ENCODE results near the gene COL6A3.

Gene COL6A3

DNA sequence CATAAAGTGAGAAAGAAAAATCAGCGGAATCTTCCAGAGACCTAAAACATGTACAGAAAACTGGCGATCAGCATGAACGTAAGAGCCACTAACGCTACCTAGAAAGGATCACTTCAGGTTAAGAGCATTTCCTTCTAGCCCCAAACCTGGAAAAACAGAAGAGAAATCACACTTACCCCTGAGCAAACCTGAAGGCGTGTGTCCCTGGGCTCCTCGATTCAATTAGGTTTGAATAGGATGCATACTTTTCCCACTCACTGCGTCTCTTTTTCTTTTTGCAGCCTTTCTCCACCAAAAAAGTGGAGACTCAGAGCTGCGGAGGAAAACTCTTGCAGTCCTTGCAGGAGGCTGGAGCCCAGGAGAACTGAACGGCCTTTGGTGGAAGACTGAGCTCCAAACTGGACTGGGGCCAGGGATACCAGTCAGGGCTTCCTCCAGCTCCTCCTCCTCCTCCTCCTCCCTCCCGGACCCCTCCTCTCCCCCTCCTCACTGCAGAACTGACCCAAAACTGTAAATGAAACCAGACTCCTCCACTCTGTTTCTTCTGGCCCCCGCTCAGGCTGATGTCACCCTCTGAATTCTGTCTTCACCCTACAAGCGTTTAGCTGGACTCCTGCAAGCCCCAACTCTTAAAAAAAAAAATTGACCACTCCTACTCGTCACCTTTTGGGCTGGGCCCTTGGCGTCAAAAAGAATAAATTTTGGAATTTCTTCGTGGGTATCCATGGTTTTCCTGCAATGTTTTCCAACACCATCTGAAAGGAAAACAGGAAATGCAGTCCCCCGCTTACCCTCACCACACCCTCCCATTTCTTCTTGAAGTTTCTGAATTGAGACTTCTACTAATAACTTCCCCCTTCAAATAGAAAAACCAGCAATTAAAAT is at the start of gene COL6A3:
TSS of gene COL6A3 (minus strand) at position 388 of the 885 bp plus-strand sequence. CDS start 17,347 bp downstream, outside the sequence.
- no peak for DNase-seq

DNA sequence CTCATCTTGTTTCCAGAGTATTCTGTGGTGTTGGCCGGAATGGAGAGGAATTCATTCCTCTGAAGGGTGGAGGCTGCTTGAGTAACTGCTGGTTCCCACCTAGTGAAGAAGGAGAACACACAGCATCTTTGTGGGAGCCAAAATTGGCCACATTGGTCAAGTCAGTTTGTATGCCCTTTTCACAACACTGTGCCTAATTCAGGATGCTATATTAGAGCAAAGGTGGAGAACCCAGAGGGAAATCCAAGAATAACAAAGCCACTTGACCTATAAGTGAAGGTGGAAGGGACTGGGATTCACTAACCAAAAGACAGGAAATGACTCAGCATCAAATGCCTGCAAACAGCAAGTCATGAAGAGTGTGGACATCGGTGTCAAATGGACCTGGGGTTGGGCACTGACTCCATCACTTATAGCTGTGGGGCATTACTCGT is 45.8 kb upstream of the COL6A3 start:
- DNase-seq, result no peak

- no peak for DNase-seq
Observed at GRCh38 chr2:237459226-237459625, 45.3 kb upstream of the COL6A3 start.

- no peak for DNase-seq
Observed at GRCh38 chr2:237458519-237458918, 44.6 kb upstream of the COL6A3 start.

DNA sequence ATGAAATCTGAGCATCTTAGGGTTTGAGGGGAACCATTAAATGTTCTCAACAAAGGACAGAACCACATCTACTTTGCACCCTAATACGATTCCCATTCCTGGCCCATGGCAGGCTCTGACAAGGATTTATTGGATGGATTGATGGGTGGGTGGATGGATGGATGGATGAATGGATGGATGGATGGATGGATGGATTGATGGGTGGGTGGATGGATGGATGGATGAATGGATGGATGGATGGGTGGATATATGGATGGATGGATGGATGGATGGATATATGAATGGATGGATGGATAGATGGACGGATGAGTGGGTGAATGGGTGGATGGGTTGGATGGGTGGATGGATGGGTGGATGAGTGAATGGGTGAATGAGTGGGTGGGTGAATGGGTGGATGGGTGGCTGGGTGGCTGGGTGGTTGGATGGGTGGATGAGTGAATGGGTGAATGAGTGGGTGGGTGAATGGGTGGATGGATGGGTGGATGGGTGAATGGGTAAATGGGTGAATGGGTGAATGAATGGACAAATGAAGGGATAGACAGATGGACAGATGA is 43.5 kb upstream of the COL6A3 start:
- no peak for DNase-seq

GRCh38 chr2:237456200-237456843 is 42.4 kb upstream of the COL6A3 start:
- DNase-seq, result no peak

DNA sequence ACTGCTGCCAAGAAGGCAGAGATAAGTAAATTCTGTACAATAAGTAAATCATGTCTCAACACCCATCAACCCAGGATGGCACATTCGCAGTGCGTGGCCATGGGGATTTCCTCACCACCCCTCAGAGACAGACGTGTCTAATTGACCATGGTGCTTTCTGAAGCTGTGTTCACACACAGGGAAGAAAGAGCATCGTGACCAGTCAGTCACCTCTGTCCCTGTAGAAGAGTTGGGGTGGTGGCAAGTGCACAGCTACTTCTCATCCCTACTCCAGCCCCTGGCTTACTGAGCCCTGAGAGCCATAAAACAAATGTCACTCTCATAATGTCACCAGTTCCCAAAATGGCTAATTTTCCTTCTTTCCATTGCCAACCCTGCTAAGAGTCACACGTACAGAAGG is 41.8 kb upstream of the COL6A3 start:
- no peak for DNase-seq

- no peak for DNase-seq
Observed at GRCh38 chr2:237453671-237454070, 39.7 kb upstream of the COL6A3 start.

- DNase-seq, result no peak
Observed at GRCh38 chr2:237452861-237453260, 38.9 kb upstream of the COL6A3 start.

GRCh38 chr2:237451643-237452469 is 37.9 kb upstream of the COL6A3 start:
- no peak for DNase-seq

DNA sequence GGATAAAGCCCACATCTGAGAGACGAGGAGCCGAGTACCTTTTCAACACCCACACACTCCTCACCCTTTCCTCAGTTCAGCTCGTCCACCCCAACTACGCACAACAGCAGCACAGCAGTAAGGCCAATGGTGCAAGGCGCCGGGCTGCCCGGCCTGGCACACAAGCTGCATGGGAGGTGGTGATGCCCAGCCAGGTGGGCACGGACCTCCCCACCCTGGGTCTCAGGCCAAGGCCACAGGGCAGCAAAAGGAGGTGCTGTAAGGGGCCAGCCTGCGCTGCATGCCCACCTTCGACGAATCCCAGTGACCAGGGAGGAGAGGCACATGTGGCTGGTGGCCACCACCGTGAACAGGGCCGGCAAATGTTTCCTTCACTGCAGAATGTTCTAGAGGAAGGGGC is 36.6 kb upstream of the COL6A3 start:
- no peak for DNase-seq

GRCh38 chr2:237450108-237450507 is 36.1 kb upstream of the COL6A3 start:
- no peak for DNase-seq

DNA sequence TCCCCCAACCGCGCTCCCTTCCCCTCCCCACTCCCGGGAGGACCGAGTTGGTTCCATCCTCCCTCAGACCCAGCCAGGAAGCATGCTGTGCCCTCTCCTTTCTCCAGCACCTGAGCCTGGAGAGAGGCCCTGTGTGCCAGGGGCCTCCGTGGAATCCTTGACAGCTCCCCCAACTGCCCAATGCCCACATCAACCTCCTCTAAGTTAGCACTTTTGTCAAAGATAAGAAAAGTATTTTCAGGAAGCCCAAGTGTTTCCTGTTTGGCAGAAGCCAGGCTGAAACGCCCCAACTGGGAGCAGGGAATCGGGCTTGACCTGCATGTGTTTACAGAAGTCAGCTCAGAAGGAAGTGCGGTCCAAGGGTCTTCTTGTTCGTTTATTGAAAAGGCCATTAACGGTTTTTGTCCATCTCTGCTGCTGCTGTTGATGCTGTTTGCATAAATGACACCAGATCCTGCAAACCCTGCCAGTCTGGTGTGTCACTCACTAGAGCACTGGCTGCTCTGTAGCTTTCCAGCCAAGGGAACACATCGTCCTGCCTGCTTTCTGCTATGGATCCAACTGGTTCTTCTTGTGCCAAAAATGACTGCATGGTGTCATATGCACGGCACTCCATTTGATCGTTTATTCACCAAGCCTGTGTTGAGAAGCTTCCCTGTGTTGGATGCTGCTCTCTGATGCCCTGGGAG is 35.4 kb upstream of the COL6A3 start:
- DNase-seq, result no peak

DNA sequence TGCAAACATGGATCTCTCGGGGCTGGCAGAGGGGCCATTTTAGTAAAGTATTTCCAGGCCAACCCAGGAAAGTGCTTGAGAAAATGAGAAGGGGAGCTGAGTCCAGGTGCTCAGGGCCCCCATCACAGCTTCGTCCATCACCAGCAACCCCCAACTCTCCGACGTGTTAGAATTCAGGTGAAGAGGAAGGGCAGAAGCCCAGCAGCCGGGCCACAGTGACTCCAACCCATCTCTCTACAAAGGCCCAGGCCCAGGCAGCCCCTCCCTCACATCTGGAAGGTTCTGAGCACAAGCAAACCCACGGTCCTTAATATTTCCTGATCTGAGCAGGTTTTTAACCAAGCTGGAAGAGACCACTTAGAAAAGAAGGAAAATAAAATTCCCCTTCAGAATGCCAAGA is 34.7 kb upstream of the COL6A3 start:
- DNase-seq, result no peak

GRCh38 chr2:237448171-237448570 is 34.2 kb upstream of the COL6A3 start:
- no peak for DNase-seq

GRCh38 chr2:237447496-237447895 is 33.5 kb upstream of the COL6A3 start:
- no peak for DNase-seq

DNA sequence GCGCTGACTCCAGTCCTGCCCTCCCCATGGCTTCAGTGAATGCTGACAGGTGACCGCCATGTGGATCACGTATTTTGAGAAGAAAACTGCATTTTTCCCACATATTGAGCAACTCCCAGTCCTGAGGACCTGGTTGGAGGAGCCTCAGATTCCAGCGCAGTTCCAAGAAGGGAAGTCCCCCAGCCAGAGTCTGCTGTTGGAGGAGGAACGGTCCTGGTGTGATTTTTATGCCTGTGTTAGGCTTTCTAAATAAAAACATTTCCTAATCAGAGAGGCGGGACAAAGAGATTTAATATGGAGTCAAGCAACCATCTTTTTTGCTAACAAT is 32.3 kb upstream of the COL6A3 start:
- no peak for DNase-seq

- DNase-seq, result no peak
Observed at GRCh38 chr2:237445611-237446337, 31.8 kb upstream of the COL6A3 start.

- no peak for DNase-seq
Observed at GRCh38 chr2:237444071-237444470, 30.1 kb upstream of the COL6A3 start.

GRCh38 chr2:237441605-237442274 is 27.8 kb upstream of the COL6A3 start:
- DNase-seq, result no peak

DNA sequence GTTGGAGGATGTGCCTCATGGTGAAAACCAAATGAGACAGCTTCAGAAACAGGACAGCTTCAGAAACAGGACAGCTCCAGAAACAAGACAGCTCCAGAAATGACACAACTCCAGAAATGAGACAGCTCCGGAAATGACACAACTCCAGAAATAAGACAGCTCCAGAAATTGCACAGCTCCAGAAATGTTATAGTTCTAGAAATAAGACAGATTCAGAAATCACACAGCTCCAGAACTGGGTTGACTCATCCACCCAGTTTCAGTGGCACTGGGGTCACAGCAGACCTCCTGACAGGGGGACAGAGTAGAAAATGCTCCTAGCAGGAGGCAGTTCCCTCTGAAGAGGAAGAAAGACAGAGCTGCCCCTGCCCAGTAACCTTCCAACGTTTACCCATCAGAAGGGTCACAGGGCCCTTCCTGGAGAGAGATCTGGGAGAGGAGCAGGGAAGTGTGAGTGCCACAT is 26.9 kb upstream of the COL6A3 start:
- no peak for DNase-seq

Data from CD4-positive, alpha-beta T cell treated with Interferon gamma for 1 hour (primary cell).